LNCaP clone FGC (cell line): Measurements from ENCODE around the gene PIEZO1.

Experiments used
- DNase-seq: peaks from one replicate; pipeline ENCODE4 v3.0.0-alpha.2; 2011; ENCODE audit warnings: low read depth
- H3K4me3 ChIP-seq: 2 replicates; pipeline ENCODE4 v1.5.1; 2011; ENCODE audit warnings: mild to moderate bottlenecking, low read depth, low read length, control low read depth
- CTCF ChIP-seq: IDR thresholded peaks from 2 replicates; pipeline ENCODE4 v1.5.1; 2012; ENCODE audit warnings: mild to moderate bottlenecking; ENCODE audit not compliant: control insufficient read depth, insufficient read depth; ENCODE audit errors: extremely low read depth

The PIEZO1 gene

GRCh38 chr16:88762941-88763340, 22.1 kb downstream of the PIEZO1 start:
- H3K4me3 ChIP-seq = peak overlapping the region; percentile 17; the same call in 1 of the 2 replicates
- no peak for DNase-seq
- no peak for TF ChIP-seq CTCF

- no peak for DNase-seq
- H3K4me3 ChIP-seq = peak overlapping the region; percentile 17; the same call in 1 of the 2 replicates
- no peak for TF ChIP-seq CTCF
These were observed 22.7 kb downstream of the PIEZO1 start for GRCh38 chr16:88762258-88762870.

GRCh38 chr16:88761830-88762229, 23.2 kb downstream of the PIEZO1 start:
- no peak overlapping the region for H3K4me3 ChIP-seq
- TF ChIP-seq CTCF = no peak

GRCh38 chr16:88761143-88761534, 23.9 kb downstream of the PIEZO1 start:
- TF ChIP-seq CTCF = no peak
- DNase-seq = no peak
- peak overlapping the region; percentile 2; the same call in 1 of the 2 replicates for H3K4me3 ChIP-seq

More at GRCh38 chr16:88761830-88762229, 23.2 kb downstream of the PIEZO1 start:
- DNase-seq = no peak

GRCh38 chr16:88760424-88761142, 24.4 kb downstream of the PIEZO1 start:
- TF ChIP-seq CTCF = no peak
- H3K4me3 ChIP-seq = peak overlapping the region; percentile 55
- DNase-seq = peak; percentile 96

- TF ChIP-seq CTCF = no peak
- peak overlapping the region; percentile 55 for H3K4me3 ChIP-seq
- no peak for DNase-seq
These were observed 25.1 kb downstream of the PIEZO1 start for GRCh38 chr16:88759976-88760350.
